Stimulated activated naive CD8-positive, alpha-beta T cell treated with anti-CD3 and anti-CD28 coated beads, Interleukin-15, Interleukin-2, amounts not matched to agents 100 U/mL and 50 U/mL, for 24 hours (primary cell): ENCODE data around the gene ZFYVE21.

Source experiments
- ATAC-seq: fragments of 150-1000 bp; cut with Tn5 transposase; one replicate; pipeline ENCODE4 v1.10.0; 2021
- DNase-seq: peaks from one replicate; pipeline ENCODE4 v3.0.0; 2021

ZFYVE21 gene

DNA sequence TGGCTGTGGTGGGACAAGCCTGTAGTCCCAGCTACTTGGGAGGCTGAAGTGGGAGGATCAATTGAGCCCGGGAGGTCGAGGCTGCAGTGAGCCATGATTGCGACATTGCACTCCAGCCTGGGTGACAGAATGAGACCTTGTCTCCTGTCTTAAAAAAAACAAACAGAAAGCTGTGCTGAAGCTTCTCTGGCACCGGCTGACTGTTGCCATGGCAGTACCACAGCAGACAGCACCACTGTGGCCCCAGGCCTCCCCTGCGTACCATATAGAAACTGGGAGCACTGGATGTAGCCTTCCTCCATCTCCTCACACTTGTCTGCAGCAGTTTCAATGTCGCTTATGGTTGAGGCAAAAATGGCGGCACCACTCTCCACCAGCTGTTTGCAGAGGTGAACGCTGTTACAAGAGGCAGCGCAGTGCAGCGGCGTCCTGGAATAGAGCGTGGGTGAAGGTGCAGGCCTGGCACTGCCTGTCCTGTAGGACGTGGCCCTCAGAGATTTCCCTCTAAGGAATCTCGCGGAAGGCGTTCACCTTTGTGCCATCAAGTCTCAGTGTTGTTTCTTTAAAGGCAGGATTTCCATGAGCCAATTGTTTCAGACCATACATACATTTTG, 21.9 kb downstream of the ZFYVE21 start:
- no peak for DNase-seq
- ATAC-seq: no peak

DNA sequence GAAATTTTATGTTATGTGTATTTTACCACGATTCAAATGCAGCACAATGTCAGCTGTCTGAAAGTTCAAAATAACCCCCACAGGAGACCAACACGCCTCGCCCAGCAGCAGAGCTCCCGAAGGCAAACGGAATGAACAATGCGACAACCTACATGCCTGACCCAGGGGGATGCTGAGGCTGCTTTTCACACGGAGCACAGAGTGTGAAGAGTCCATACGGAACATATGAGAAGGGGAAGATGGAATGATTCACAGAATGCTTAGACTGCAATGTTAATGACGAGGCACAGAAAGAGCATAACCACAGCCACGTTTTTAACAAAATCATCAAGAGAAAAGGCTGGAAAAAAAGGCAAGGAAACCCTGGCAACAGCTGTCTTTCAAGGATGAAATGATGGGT, 22.6 kb downstream of the ZFYVE21 start:
- ATAC-seq: no peak
- DNase-seq: no peak

DNA sequence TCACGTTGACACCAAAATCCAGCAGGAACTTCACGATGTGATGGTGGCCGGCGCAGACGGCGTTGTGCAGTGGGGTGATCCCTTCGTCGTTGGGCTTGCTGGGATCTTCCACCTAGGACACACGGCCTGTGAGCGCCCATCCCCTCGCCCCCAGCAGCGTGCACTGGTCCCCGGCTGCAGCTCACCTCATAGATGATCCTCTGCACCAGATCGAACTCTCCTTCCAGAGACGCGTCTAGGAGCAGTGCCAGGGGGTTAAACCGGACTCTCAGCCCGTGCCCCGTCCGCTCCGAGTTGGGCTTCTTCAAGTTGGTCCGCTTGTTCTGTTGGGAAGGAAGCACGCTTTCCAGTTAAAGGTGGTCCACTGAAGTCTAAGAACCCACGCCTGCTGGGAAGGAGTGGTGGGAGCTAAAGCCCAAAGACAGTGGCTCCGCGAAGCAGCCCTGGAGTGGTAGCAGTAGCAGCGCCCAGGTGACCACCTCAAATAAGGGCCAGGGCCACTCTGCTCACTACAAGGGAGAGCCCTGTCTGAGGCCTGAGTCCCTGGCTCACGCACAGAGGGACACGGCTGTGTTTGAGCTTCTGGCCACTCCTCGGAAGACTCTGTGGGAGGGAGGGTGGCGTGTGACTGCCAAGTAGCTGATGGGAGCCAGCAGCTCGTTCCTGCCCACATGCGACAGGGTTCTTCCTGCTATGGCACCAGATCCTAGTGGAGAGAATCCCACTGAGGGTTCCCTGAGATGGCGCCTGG, 23.3 kb downstream of the ZFYVE21 start:
- ATAC-seq (no peak), DNase-seq (no peak)

DNA sequence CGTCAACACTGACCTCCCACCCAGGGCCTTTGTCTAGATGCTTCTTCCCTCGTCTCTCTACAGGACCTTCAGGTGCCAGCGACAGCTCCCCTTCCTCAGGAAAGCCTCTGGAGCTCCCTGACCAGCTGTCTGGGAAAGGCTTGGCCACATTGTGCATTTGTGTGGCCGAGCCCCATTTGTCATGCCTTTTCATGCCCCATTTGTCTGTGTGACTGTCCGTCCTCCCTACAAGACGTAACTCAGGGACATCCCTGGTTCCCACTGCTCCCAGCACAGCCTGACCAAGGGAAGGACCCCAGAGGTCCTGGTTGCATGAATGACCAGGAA, 23.8 kb downstream of the ZFYVE21 start:
- DNase-seq (no peak), ATAC-seq (no peak)

DNA sequence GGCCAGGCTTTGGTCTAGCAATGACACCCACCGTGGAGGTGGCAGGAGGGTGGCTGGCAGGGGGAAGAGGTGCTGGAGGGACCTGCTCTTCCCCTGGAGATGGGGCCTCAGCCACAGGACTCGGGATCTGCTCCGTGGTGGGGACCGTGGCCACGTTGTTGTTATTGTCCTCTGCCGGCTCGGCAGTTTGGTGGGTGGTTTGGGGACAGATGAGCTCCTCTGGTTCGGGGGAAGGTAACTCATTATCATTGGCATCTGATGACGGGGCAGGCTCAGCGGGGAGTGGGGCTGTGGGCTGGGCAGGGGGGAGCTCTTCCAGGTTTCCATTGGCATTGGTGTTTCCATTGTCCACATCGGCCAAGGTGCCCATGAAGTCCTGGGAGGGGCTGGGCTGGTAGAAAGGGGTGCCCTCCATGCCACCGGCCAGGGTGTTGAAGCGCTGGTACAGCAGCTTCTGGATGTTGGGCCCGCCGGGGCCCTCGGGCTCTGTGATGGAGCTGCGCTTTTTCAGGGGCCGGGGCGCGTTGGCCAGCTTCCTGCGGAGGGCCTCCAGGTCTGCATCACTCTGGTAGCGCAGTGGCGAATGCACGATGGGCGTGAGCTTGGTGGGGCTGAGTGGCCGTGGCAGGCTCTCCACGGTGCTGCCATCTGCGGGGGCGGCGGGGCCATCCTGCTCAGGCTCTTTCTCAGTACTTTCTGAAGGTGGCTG, 24.3 kb downstream of the ZFYVE21 start:
- DNase-seq (no peak), ATAC-seq (no peak)

DNA sequence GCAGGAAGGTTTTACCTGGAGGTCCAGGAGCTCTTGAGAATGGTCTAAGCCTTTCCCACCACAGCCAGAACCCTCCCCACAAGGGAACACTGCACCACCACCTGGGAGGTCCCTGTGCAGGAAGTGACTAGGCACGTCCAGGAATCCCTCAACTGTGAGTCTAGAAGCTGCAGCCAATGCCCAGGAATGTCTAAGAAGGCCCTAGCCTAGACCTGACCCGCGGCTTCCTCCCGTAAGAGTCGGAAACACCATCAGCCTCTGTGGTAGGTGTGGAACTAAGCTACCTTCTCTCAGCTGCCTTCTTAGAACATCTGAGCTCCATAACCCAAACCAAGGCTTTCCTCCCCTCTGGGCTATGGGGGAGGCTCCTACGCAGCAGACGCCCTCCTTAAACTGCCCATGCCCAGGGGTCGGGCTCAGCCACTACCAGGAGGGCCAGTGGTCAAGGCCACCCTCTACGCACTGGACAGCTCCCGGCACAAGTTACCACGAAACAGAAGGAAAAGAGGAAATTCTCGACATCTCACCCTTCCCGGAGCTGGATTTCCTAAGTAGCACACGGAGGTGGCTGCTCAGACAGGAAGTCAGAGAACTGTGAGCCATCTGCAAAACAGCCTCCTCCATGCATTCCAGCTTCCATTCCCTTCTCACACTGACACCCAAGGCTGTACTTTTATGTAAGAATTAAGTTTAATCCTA, 25.5 kb downstream of the ZFYVE21 start:
- no peak for DNase-seq
- no peak for ATAC-seq

DNA sequence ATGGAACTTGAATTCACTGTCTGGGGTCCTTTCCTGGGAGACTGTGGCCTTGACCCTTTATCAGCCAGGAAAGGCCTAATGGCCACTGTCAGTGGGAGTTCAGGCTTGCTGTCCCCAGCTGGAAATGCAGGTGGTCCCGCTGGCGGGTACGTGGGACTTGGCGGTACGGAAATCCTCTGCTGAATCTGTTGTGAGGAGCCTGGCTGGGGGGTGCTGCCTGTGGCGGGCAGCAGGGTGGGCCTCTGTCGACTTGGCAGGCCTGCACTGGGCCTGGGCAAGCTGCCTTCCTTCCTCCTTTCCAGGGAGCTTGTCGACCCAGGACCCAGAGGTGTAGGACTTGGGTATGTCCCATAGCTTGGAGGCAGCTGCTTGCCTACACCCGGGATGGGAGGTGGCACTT, 26.3 kb downstream of the ZFYVE21 start:
- ATAC-seq: no peak
- DNase-seq: no peak

DNA sequence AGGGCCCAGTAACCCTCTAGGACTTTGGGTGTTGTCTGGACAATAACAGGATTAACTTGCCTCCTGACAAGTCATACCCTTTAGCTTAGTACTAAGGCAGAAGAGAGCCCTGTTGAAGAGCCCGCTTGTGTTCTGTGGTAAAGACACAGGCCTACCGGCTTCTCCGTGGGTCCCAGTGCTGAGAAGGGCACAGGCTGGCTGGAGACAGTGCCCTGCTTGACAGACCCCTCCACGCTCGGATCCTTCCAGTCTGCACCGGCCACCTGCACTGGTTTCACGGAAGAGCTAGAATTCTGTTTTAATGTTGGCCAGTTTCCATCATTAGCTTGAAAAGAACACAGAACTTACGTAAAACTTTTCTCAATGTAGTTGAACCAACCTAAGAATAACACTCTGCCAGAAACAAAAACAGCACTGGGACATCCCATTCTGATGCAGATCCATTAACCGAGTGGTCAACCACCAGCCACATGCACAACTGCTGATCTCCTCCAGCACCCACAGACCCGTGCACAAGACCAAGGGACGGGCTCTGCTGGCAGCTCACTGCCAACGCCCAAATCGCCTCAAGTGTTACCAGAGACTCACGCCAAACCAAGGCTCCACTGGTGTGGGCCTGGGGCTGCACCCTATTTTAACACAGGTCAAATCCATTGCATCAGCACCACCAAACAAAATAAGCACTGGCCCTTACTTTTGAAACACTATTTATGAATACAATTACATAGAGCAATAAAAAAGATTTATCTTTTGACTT, 27.1 kb downstream of the ZFYVE21 start:
- ATAC-seq: no peak

DNA sequence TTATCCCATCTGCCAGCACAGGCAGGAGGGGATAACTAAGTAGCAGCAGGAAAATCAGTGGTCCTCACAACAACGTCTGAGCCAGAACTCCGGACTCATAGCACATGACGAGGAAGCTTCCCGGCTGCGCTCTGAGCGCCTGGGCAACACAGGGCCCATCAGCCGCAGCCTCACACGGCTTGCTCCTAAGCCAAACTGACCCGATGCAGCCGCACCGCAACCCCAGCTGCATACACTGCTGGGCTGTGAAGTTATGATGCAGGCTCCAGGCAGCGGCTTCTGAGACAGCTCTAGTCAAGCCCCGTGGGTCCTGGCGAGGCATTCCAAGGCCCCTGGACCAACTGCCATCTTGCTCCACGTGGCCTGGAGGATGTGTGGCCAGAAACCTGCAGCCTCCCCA, 28.1 kb downstream of the ZFYVE21 start:
- no peak for DNase-seq
- no peak for ATAC-seq

More for the DNA sequence above, 27.1 kb downstream of the ZFYVE21 start:
- DNase-seq: no peak

DNA sequence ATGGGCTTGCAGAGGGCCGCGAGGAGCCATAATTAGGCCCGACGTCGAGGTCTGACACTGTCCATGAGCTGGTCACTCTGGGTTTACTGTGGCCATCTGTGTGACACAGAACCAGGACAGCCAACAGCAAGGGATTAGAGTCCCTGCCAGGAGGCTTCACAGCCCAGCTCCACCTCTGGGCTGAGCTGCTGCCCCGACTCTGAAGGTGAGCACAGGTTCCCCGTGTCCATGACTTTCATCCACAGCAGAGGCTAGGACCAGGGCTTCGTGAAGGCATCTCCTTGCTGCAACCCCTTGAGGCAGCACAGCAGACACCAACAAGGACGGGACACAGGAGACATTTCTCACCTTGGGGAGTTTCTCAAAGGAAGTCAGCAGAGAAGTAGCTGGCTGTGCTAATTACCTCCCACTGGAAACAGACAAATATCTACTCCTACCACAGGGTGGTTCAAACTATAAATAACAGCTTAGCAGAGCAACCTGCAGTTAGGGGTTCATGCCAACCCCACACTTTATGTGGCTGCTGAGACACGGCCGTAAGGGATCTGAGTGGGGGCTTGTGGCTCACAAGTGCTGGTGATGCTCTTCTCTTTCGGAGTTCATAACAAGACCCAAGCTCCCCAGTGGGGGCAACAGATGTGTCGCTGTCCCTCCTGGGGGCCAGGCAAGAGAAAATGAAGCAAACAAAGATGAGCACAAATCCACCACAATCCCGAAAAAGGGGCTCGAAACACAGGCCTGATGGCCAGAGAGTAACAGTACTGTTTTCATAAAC, 29.2 kb downstream of the ZFYVE21 start:
- ATAC-seq (no peak), DNase-seq (no peak)

DNA sequence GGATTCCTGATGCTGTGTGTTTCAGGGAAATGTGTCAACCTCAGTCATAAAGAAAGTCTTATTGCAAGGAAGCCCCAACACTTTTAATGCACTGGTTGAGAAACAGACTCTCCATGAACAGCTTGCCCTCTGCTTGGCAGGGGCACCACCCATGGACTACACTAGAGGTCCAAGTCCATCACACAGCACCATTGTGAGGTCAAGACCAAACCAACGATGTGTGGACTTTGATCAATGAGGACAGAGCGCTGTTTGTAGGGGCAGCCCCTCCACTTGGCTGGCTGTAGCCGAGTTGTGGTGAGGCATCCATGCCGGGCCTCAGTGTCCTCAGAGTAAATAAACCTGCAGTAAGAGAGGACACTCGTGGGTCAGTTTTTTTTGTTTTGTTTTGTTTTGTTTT, 29.8 kb downstream of the ZFYVE21 start:
- DNase-seq (no peak), ATAC-seq (no peak)

DNA sequence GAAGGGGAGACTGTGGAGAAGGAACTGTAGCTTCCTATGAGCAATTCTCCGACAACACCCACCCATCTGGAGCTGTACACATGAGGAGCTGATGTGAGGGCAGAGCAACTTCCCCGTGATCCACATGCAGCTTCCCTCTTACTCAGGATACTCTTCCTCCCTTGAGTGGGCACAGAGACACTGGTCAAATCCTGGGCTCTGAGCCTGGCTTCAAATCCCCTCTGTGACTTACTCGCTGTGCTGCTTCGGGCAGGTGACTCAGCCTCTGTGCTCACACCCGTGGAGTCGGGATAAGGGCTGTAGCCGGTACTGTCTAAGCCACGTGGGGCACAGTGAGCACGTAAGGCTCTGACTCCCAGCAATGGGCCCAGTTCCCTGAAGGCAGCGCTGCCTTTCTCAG, 31.1 kb downstream of the ZFYVE21 start:
- DNase-seq: no peak
- no peak for ATAC-seq

DNA sequence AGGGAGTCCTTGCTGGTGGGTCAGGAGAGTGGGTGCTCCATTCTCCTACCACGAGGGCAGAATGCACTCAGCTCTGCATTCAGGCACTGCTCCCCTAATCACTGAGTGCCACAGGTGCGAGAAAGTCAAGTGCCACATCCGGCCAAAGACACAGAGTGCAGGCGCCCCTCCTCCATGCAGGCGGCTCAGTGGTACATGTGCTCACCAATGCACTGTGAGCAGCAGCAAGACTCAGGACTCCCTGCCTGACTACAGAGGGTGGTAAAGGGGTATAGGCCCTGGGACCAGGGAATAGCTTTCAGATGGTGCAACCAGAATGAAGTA, 32.9 kb downstream of the ZFYVE21 start:
- DNase-seq: peak; percentile 56
- peak; percentile 93 for ATAC-seq

DNA sequence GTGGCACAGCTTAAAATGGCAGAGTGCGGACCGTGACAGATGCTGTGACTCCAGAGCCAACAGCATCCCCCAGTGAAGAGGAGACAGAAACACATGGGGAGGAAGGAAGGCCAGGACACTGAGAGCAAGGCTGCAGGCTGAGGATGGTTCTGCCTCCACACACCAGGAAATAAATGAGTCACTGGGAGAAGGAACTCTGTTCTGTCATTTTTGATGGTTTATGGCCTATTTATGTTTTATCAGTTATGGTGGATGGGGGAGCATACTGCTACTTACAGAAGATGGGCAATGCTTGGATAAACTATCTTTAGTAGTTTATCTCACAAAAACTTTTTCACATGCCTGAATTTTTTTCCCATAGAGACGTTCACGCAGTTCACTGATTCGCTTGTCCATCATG, 33.8 kb downstream of the ZFYVE21 start:
- ATAC-seq: no peak
- DNase-seq: no peak

DNA sequence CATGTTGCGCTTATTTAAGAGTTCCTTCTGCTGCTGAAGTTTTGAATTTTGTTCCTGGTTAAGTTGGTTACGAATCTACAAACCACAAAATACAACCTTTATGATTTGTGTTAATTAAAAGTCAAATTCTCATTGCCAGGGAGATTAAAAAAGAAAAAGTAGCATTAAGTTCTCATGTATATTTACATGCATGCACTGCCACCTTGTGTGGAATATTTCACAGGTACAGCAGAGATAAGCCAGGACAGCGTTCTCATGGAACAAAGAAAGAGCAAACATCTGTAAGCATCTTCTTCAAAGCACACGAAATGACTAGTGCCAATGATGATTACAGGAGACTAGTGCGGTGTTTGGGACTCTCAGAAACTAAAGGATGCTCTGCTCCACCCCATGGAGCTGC, 34.2 kb downstream of the ZFYVE21 start:
- ATAC-seq (no peak), DNase-seq (no peak)

DNA sequence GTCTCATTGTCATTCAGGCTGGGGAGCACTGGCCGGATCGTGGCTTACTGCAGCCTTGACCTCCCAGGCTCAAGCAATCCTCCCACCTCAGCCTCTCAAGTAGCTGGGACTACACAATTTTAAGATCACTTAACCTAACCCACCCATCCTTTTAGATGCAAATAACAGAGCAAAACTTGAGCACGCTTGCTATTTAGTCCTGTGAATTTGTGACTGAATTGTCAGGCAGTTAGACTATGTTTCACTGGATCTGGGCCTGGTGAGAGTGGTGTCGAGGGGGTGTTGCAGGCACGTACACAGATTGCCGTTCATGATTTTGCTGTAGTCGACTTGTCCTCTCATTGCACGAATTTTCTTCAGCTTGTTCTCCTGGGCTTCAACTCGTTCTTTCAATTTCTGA, 38.2 kb downstream of the ZFYVE21 start:
- ATAC-seq (no peak), DNase-seq (no peak)

DNA sequence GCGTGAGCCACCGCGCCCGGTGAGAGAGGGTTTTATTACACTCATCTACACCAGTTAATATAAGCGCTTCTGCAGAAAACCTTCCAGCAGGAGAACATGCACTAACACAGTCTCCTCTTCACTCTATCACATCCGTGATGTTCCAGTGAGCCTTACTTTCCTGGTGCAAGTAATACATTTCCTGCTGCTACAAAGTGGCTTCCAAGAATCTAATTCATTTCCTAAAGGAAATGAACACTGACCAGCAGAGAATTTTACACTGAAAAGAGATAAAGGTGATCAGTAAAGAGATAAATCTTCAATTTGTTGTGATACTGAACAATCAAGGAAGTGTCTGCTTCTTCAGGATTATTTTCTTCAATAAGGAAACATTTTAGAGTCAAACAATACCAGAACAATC, 39.5 kb downstream of the ZFYVE21 start:
- ATAC-seq (no peak), DNase-seq (no peak)

DNA sequence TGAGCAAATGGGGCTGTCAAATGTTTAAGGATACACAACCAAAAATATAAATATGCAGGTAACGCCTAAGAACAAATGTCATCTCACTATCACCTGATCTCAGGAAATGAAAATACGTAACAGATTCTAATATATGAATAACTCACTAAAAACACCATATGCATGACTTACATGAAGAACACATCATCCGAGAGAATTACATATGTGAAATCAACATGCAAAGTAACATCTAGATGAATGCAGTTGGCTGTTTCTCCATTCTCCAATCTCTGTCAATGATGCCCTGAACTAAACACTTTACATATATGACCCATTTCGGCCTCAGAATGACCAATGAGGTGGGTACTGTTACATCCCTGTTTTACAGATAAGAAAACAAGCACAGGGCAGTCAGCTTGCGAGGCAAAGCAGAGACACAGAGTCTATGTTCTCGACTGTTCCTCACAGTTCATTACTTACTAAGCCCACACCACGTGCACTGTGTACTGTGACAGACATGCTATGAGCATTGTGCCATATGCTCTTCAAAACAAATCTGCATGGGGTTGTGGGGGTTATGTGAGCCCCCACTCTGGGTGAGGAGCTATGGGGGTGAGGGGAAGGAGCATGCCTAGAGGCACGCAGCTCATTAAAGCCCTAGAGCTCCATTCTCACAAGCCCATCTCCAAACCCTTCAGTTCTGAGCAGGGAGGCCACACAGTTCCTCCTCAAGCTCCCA, 42.6 kb downstream of the ZFYVE21 start:
- no peak for DNase-seq

DNA sequence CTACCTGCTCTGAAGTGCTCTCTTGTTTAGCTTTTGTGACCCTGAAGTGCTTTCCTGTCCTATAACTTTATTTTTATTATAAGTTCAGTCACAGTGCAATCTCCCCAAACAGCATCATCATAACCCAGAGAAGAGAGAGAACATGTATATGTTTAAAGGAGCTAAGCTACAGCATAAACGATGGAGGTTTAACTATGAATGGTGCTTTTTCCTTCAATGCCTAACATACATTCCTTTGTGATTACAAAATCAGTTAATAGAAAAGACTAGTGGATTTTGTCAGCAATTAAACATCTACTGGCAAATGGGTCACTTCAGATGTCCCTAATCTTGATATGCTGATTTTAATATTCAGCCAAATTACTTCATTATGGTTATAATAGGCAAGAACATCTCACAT, 46.4 kb downstream of the ZFYVE21 start:
- no peak for DNase-seq
- ATAC-seq: no peak

More for the DNA sequence above, 42.6 kb downstream of the ZFYVE21 start:
- no peak for ATAC-seq

DNA sequence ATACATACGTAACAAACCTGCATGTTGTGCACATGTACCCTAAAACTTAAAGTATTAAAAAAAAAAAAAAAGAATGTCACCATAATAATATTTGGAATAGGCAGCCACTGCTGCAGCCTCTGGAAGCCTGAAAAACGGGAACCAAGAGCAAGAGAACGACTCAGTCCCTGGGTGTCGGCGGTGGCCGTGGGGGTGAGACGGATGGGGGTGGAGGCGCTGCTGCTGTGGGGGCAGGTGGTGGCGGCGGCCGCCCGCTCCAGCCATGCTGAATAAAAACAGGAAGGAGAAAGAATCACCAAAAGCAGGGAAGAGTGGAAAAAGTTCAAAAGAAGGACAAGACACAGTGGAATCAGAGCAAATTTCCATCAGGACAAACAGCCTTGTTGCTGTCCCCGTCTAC, 46.9 kb downstream of the ZFYVE21 start:
- ATAC-seq: no peak

More for the DNA sequence above, 46.9 kb downstream of the ZFYVE21 start:
- no peak for DNase-seq
